ENCODE results near the gene PHF1.

The PHF1 gene

DNA sequence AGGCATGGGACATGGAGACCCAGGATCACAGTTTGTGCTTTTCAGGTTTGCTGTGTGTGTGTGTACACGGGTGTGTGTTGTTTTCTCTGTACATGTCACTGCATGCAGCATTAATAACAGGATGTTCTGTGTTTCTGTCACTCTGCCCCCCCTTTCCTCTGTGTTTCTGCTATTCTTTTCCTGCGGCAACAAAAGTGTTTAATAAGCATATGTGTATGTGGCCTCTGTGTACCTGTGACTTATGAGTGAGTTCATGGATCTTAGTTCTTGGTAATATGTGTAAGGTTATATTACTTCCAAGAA lies 18.9 kb downstream of the PHF1 start:
- FAIRE-seq (no peak), DNase-seq (ENCODE audit: extremely low spot score, insufficient read length, low read depth) (no peak)

DNA sequence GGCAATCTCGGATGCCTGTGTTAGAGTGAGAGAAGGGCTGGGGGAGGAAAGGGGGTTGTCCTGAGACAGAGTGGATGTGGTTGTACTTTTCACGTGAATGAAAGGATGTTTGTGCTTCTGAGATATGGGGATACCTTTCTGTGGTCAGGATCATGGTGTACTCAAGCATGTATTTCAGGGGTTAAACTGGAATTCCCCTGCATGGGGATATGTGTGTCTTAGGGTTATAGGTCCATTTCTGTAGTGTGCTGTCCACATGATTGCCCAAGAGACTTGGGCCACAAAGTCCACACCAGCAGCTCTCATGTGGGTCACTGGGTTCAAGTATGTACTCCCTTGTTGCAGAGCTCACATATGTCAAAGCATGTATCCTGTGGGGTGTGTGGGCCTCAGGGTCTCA lies 19.5 kb downstream of the PHF1 start:
- DNase-seq (ENCODE audit: extremely low spot score, insufficient read length, low read depth) (no peak), FAIRE-seq (peak; percentile 63)

DNA sequence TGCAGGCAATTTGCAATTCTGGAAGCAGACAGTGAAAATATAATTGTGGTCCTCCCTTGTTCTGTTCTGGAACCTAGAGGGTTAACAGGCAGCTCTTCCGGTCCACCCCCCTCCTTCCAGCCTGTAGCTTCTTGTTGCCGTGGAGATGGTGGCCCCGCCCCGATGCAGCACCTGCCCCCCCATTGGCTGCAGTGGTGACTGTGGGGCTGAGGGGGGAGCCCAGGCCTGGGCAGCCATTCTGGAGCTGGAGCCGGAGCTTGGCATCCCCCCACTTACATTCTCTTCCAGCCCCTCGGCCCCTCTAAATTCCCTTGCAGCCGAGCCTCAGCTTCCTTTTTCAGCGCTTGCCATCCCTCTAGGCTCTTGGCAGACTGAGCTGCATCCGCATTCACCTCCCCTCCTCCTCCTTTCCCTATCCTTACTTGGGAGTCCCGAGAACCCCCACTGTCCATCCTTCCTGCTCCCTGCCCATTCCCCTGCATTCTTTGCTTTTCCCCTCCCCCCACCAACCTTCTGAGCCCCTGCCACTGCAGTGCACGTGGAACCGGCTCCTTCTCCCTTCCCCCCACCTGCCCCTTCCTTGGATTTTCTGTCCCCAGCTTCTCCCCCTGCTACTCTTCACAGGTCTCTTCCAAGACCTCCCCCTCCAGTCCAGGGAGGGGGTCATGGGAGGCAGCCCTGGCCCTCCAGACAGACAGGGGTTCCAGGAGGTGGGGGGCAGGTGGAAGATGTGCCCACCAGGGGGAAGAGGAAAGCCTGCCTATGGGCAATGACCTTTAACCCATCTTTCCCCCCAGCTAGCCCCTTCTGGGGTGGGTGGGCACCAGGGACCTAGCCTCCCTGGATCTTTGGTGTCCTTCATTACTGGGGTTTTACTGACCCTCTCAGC lies 20.4 kb downstream of the PHF1 start:
- peak; percentile 85 for DNase-seq (ENCODE audit: extremely low spot score, insufficient read length, low read depth)
- peak; percentile 89 for FAIRE-seq

DNA sequence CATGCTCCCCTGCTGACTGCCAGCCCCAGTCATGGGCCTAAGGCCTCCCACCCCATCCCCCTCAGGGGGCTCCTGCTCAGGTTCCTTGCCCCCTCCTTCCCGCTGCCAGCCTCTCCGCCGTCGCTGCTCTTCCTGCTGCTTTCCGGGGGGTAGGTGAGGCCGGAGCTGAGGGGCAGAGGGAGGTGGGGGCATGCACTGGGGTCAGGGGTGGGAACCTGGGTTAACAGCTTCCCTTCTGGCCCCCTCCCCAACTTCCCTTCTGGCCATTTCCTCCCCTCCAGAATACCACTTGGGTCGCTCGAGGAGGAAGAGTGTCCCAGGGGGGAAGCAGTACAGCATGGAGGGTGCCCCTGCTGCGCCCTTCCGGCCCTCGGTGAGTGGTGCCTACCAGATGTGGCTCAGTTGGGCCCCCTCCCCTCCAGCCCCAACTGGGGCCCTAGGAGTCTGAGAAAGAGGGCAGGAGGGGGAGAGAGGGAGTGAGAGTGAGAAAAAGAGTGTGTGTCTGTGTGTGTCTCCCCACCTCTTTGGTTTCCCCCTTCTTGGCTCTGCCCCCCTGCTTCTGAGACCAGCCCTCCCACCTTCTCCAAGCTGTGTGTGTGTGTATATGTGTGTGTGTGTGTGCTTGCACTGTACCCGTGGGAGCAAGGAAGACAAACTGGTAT lies 21.2 kb downstream of the PHF1 start:
- DNase-seq (ENCODE audit: extremely low spot score, insufficient read length, low read depth) (no peak), FAIRE-seq (no peak)

DNA sequence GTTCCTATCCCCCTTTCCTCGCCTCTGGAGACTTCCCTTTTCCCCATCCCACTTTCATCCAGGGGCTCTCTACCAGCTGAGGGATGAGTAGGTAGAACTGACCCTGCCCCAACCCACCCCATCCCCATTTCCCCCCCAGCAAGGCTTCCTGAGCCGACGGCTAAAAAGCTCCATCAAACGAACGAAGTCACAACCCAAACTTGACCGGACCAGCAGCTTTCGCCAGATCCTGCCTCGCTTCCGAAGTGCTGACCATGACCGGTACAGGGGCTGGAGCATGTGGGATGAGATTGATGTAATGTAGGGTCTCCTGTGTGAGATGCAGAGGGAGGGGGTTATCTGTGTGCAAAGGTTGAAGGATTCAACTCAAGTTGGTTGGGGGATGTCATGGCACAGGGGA lies 21.7 kb downstream of the PHF1 start:
- FAIRE-seq (no peak), DNase-seq (ENCODE audit: extremely low spot score, insufficient read length, low read depth) (no peak)

DNA sequence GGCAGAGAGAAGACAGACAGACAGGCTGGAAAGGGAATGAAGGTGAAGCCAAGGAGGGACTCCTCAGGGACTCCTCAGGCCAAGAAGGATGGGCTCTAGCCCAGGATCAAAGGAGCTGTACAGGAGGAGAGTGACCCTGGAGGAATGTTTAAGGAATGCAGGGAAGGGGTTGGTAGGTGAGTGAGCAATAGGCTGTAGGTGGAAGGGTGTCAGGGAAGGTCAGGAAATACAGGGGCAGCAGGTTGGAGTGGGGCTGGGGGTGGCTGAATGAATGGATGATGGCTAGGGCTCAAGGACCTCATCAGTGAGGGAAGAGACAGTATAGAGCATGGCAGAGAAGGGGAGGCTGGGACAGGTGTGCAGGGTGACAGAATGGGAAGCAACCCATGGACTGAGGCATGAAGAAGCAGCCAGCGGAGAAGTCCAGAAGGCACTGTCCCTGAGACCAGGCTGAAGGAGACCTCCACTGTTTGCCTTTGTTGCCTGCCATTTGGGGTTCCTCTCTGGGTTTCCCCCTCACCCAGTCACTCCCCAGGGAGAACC lies 22.3 kb downstream of the PHF1 start:
- FAIRE-seq (no peak), DNase-seq (ENCODE audit: extremely low spot score, insufficient read length, low read depth) (no peak)

DNA sequence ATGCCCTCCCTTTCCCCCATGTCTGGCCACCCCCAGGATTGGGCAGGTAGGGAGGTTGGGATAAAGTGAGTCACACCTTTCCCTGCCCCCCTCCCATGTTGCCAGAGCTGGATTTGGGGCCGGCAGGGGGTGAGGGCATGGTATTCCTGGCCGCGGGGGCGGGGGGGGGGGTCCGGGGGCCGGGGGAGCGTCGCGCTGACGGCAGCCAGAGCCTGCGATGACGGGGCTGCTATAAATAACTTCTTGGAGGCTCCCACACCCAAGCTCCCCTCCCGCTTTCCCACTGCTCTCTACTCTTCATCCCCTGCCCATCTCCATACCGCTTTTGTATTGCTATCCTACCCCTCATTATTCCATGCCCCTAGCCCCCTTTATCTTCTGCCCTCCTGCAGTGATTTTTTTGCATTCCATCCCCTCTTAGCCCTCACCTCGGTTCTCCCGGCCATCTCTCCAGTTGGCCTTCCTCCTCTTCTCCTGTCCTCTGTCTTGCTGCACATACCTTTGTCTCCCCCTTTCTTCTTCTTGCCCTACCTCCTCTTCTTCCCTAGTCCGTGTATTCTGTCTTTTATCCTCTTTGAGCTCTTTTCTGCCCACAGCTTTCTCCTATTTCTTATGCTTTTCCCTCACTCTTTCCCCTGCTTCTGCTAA lies 22.9 kb downstream of the PHF1 start:
- DNase-seq (ENCODE audit: extremely low spot score, insufficient read length, low read depth) (no peak), FAIRE-seq (no peak)

DNA sequence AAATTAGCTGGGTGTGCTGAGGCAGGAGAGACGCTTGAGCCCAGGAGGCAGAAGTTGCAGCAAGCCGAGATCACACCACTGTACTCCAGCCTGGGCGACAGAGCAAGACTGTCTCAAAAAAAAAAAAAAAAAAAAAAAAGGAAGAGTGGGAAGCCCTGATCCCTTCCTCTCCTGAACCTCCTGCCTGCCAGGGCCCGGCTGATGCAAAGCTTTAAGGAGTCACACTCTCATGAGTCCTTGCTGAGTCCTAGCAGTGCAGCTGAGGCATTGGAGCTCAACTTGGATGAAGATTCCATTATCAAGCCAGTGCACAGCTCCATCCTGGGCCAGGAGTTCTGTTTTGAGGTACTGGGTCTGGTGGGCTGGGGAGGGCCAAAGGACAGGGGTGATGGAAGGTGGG lies 24.1 kb downstream of the PHF1 start:
- FAIRE-seq (no peak), DNase-seq (ENCODE audit: extremely low spot score, insufficient read length, low read depth) (no peak)

DNA sequence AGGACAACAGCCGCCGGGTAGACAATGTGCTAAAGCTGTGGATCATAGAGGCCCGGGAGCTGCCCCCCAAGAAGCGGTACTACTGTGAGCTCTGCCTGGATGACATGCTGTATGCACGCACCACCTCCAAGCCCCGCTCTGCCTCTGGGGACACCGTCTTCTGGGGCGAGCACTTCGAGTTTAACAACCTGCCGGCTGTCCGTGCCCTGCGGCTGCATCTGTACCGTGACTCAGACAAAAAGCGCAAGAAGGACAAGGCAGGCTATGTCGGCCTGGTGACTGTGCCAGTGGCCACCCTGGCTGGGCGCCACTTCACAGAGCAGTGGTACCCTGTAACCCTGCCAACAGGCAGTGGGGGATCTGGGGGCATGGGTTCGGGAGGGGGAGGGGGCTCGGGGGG lies 26.9 kb downstream of the PHF1 start:
- no peak for FAIRE-seq
- DNase-seq (ENCODE audit: extremely low spot score, insufficient read length, low read depth), result no peak

DNA sequence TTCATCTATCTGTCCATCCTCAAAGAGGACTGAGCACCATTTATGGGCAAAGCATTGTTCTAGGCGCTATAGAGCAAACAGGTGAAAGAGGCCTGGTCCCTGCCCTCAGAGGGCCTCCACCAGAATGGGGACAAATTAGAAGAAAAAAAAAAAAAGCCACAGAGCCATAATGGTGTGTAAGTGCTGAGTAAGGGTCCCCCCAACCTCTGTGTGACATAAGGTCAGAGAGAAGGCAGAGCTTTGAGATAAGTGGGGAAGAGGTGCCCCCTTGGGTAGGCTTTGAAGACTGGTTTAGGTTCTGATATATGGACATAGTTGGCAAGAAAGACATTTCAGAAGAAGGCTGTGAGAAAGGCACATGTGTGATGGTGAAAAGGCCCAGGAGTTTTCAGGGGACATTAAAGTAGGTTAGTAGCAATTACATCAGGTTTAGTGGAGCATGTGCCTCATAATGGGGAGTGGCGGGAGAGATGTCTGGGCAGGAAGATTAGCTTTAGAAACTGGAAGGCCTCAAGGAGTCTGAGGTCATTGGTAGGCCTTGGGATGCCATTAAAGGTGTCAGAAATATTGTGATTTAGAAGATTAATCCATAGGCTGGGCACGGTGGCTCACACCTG lies 28.3 kb downstream of the PHF1 start:
- FAIRE-seq, result no peak

DNA sequence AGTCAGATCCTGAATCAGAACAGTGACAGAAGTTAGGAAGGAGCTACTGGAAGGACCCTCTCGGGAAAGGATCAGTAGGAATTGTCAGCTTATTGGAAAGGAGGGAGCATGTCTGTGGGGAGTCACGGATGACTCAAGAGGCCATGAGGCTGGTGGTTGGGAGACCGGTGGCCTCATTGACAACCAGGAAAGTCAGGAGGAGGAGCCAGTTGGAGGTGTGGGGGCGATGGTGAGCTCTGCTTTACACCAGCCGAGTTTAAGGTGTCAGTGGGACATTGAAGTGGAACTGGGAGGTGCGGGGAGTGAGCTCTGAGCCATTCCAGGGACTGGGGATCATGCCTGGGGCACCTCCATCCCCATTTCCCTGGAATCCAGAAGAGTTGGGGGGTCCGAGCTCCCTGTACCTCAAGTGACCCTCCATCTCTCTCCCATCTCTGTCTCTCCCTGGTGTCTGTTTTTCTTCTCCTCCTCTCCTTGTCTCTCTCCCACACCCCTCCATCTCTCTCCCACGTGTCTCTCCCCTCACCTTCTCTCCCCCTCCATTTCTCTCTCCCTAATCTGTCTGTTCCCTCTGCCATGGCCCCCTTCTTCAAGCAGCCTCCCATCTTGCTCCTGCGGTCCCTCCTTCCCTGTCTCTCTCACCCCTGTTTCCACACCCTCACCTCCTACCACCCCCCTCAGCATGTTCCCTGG lies 29.3 kb downstream of the PHF1 start:
- no peak for DNase-seq (ENCODE audit: extremely low spot score, insufficient read length, low read depth)
- no peak for FAIRE-seq

More for the DNA sequence above, 28.3 kb downstream of the PHF1 start:
- DNase-seq (ENCODE audit: extremely low spot score, insufficient read length, low read depth), result no peak

DNA sequence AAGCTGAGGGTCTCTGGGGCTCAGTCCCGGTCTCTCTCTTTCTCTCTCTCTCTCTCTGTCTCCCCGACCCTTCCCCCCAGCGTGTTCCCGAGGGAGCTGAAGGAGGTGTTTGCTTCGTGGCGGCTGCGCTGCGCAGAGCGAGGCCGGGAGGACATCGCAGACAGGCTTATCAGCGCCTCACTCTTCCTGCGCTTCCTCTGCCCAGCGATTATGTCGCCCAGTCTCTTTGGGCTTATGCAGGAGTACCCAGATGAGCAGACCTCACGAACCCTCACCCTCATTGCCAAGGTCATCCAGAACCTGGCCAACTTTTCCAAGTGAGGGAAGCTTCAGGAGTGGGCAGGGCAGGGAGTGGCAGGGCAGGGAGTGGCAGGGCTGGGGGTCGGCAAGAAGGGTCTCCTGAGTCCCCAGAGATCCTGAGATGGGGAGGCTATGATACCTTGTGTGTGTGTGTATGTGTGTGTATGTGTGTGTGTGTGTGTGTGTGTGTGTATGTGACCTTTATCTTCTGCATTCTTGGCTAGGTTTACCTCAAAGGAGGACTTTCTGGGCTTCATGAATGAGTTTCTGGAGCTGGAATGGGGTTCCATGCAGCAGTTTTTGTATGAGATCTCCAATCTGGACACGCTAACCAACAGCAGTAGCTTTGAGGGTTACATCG lies 30.0 kb downstream of the PHF1 start:
- DNase-seq (ENCODE audit: extremely low spot score, insufficient read length, low read depth), result no peak
- no peak for FAIRE-seq

DNA sequence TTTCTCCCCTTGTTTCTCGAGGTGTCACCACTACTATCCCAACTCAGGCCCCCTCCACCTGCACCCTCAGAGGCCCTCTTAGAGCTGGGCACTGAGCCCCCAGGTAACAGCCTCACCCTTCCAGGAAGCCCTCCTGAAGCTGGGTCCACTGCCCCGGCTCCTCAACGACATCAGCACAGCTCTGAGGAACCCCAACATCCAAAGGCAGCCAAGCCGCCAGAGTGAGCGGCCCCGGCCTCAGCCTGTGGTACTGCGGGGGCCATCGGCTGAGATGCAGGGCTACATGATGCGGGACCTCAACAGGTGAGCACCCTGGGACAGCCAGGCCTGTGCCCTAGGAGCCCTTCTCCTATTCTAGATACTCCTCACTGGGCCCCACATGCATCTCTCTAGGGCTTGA lies 30.6 kb downstream of the PHF1 start:
- FAIRE-seq, result no peak
- DNase-seq (ENCODE audit: extremely low spot score, insufficient read length, low read depth), result no peak

DNA sequence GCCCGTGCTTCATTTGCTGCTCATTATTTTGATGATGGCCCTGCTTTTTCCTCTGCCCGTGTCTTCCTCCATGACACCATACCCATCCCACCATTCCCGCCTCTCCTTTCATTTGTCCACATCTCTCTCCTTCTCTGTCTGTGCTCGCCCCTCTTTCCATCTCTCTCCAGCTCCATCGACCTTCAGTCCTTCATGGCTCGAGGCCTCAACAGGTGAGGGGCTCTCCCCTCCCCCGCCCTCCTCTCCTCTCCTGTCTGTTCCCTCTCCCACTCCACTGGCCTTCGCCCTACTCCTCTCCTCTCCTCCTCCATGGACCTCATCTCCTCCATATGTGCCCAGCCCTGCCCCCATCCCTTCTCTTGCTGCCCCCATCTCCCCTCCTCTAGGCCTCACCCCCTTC lies 31.5 kb downstream of the PHF1 start:
- no peak for DNase-seq (ENCODE audit: extremely low spot score, insufficient read length, low read depth)
- no peak for FAIRE-seq

DNA sequence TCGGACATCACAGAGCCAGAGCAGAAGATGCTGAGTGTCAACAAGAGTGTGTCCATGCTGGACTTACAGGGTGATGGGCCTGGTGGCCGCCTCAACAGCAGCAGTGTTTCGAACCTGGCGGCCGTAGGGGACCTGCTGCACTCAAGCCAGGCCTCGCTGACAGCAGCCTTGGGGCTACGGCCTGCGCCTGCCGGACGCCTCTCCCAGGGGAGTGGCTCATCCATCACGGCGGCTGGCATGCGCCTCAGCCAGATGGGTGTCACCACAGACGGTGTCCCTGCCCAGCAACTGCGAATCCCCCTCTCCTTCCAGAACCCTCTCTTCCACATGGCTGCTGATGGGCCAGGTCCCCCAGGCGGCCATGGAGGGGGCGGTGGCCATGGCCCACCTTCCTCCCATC lies 32.2 kb downstream of the PHF1 start:
- FAIRE-seq, result no peak

DNA sequence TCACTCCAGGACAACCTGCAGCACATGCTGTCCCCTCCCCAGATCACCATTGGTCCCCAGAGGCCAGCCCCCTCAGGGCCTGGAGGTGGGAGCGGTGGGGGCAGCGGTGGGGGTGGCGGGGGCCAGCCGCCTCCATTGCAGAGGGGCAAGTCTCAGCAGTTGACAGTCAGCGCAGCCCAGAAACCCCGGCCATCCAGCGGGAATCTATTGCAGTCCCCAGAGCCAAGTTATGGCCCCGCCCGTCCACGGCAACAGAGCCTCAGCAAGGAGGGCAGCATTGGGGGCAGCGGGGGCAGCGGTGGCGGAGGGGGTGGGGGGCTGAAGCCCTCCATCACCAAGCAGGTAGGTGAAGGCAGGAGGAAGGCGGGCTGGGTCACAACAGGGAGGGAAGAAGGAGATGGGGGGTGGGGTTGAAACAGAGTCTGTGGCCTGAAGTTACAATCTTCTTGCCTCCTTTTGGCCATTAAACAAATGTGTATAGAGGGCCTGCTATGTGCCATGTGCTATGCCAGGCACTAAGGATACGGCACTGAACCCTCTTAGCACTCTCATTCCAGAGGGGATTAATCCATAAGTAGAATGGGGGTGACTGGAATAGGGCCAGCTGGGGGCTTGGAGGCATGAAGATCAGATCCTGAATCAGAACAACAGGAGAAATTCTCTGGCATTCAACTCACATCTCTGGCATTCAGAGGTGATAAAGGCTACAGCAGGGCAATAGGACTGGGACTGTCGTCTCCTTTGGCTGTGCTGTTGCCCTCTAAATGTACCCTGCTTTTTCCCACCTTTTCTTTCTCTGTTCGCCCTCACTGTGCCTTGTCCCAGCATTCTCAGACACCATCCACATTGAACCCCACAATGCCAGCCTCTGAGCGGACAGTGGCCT lies 33.0 kb downstream of the PHF1 start:
- DNase-seq (ENCODE audit: extremely low spot score, insufficient read length, low read depth) (no peak), FAIRE-seq (no peak)

More for the DNA sequence above, 32.2 kb downstream of the PHF1 start:
- no peak for DNase-seq (ENCODE audit: extremely low spot score, insufficient read length, low read depth)

DNA sequence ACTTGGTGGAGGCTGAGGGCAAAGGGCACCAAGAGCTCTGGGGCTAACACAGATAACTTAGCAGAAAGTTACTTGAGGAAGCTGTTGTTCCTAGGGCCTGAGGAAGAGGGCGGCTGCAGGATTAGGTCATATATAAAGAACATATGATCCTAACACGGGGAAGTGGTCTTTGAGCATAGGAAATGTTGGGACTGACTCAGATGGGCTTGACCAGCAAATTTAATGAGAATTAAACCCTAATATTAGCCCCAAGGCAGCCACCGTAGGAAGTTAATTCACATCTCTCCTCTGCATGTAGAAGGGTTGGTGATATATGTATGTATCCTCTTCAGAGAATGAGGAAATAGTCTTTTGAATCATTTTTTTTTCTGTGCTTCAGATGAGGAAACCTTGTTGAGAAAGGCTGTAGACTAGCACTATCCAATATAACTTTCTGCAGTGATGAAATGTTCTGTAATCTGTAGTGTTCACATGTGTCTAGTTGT lies 34.3 kb downstream of the PHF1 start:
- FAIRE-seq (no peak), DNase-seq (ENCODE audit: extremely low spot score, insufficient read length, low read depth) (no peak)

DNA sequence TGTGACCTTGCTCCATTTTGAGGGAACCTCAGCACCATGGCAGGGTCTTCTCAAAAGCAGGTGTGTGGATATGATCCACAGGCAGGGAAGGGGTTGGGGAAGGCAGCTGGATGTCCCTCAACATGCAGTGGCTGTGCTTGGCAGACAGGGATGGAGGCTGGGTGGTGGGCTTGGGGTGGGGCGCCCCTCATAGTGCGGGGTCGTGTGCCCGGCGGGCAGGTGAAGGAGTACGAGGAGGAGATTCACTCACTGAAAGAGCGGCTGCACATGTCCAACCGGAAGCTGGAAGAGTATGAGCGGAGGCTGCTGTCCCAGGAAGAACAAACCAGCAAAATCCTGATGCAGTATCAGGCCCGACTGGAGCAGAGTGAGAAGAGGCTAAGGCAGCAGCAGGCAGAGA lies 35.5 kb downstream of the PHF1 start:
- FAIRE-seq (no peak), DNase-seq (ENCODE audit: extremely low spot score, insufficient read length, low read depth) (no peak)

Data from GM18507 (cell line).